Ascending aorta (tissue), 2 donors: ENCODE data around the gene EIPR1. TPM values are rescaled to one million over a fixed set of nuclear protein-coding genes. Genes with fewer than 3 reads are reported as not detected.

Experiments used
- DNase-seq, 2 donors: peaks; one replicate each; pipeline ENCODE4 v3.0.0-alpha.2; 2019; ENCODE audit warnings: low spot score in 2 of 2
- H3K27ac ChIP-seq, 2 donors: fragments of 200-600 bp; sonication (generic); one replicate each; pipeline ENCODE4 v1.5.1; 2016 to 2017; ENCODE audit warnings: mild to moderate bottlenecking in 1 of 2
- H3K27me3 ChIP-seq: fragments of 200-600 bp; sonication (generic); one replicate; pipeline ENCODE4 v1.5.1; 2017
- H3K36me3 ChIP-seq, 2 donors: fragments of 200-600 bp; sonication (generic); one replicate each; pipeline ENCODE4 v1.5.1; 2016
- H3K4me1 ChIP-seq, 2 donors: fragments of 200-600 bp; sonication (generic); one replicate each; pipeline ENCODE4 v1.5.1; 2016 to 2017; ENCODE audit warnings: mild to moderate bottlenecking in 1 of 2
- H3K4me3 ChIP-seq, 2 donors: fragments of 200-600 bp; sonication (generic); one replicate each; pipeline ENCODE4 v1.5.1; 2016 to 2017; ENCODE audit warnings: mild to moderate bottlenecking in 1 of 2
- H3K9me3 ChIP-seq, 2 donors: fragments of 200-600 bp; sonication (generic); one replicate each; pipeline ENCODE4 v1.5.1; 2016
- intact Hi-C: fragments of 100-400 bp; cut with DNase I; formaldehyde crosslinking; loops from one replicate; pipeline ENCODE4 v1.15.1; 2023
- total RNA-seq: library from RNA; depleted of rRNA; stranded (reverse); fragments of >200 nt; gene quantifications from one replicate; pipeline ENCODE4 v1.1.0, GENCODE V29; 2016
- TF ChIP-seq, protein P1 (sequence below), 3 experiments: fragments of 200-600 bp in 2 of 3; fragments of 450-650 bp in 1 of 3; sonication (generic) in 2 of 3; IDR thresholded peaks; one replicate each; pipeline ENCODE4 v1.5.1; 2016 to 2019; ENCODE audit warnings: antibody characterized with exemption in 3 of 3, mild to moderate bottlenecking in 1 of 3, moderate library complexity in 1 of 3

EIPR1 gene
- total RNA-seq, 1 donor from 2014 or later, result 14.5 TPM

DNA sequence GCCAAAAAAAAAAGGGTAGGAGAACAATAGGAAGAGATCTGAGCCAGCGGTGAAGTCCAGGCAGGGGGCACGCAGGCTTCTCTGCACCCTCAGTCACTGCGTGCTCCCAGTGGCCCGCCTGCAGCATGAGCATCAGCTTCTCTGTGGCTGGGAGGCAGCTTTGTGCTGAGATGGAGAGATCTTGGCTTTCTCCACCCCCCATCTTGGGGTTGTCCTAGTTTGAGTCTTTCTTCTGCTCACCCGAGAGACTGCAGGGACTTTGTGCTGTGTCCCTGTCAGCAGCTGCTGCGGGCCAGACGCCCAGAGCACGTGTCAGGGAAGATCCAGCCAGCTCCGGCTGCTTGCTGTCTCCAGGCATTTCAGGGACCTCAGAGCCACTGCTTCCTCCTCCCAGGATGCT lies 22.2 kb upstream of the EIPR1 start:
- Histone ChIP-seq H3K36me3 (peaks cover 22 to 55% of the 10 kb centered on the region in 2 donors), H3K27ac (no peak overlapping the region), H3K9me3 (peaks cover 3 to 24% of the 10 kb centered on the region in 2 donors), H3K27me3 (no peaks in the 10 kb centered on the region), H3K4me1 (no peaks in the 10 kb centered on the region), H3K4me3 (no peak overlapping the region)
- TF ChIP-seq, protein P1, sequence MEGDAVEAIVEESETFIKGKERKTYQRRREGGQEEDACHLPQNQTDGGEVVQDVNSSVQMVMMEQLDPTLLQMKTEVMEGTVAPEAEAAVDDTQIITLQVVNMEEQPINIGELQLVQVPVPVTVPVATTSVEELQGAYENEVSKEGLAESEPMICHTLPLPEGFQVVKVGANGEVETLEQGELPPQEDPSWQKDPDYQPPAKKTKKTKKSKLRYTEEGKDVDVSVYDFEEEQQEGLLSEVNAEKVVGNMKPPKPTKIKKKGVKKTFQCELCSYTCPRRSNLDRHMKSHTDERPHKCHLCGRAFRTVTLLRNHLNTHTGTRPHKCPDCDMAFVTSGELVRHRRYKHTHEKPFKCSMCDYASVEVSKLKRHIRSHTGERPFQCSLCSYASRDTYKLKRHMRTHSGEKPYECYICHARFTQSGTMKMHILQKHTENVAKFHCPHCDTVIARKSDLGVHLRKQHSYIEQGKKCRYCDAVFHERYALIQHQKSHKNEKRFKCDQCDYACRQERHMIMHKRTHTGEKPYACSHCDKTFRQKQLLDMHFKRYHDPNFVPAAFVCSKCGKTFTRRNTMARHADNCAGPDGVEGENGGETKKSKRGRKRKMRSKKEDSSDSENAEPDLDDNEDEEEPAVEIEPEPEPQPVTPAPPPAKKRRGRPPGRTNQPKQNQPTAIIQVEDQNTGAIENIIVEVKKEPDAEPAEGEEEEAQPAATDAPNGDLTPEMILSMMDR (IDR thresholded peaks at IDR 0.05), result no peak
- no peak for DNase-seq
- intact Hi-C loops, result no loop called here

GRCh38 chr2:3399381-3399780 lies 21.8 kb upstream of the EIPR1 start:
- Histone ChIP-seq H3K27ac (no peak overlapping the region), H3K4me3 (no peak overlapping the region), H3K9me3 (peaks cover 3 to 24% of the 10 kb centered on the region in 2 donors), H3K27me3 (no peaks in the 10 kb centered on the region), H3K36me3 (peaks cover 24 to 58% of the 10 kb centered on the region in 2 donors), H3K4me1 (no peaks in the 10 kb centered on the region)
- intact Hi-C loops, result no loop called here
- TF ChIP-seq, protein P1 (IDR thresholded peaks at IDR 0.05), result no peak
- DNase-seq, result no peak

GRCh38 chr2:3398857-3399256 lies 21.2 kb upstream of the EIPR1 start:
- no peaks in the 10 kb centered on the region for H3K4me1 ChIP-seq
- intact Hi-C loops, result no loop called here
- no peak overlapping the region for H3K4me3 ChIP-seq
- peaks cover 29 to 63% of the 10 kb centered on the region in 2 donors for H3K36me3 ChIP-seq
- TF ChIP-seq, protein P1 (IDR thresholded peaks at IDR 0.05), result no peak
- no peak for DNase-seq
- H3K9me3 ChIP-seq, result peaks cover 3 to 24% of the 10 kb centered on the region in 2 donors
- H3K27ac ChIP-seq, result no peak overlapping the region
- no peaks in the 10 kb centered on the region for H3K27me3 ChIP-seq

GRCh38 chr2:3396920-3397559 lies 19.4 kb upstream of the EIPR1 start:
- Histone ChIP-seq H3K4me1 (no peaks in the 10 kb centered on the region), H3K9me3 (peaks cover 3 to 24% of the 10 kb centered on the region in 2 donors), H3K27ac (no peak overlapping the region), H3K27me3 (no peaks in the 10 kb centered on the region), H3K36me3 (peaks cover 28 to 62% of the 10 kb centered on the region in 2 donors), H3K4me3 (no peak overlapping the region)
- TF ChIP-seq, protein P1 (IDR thresholded peaks at IDR 0.05), result no peak
- intact Hi-C loops, result no loop called here
- DNase-seq, result no peak

- H3K9me3 ChIP-seq, result peaks cover 3 to 18% of the 10 kb centered on the region in 2 donors
- no peaks in the 10 kb centered on the region for H3K27me3 ChIP-seq
- no peak overlapping the region for H3K4me3 ChIP-seq
- no peaks in the 10 kb centered on the region for H3K4me1 ChIP-seq
- intact Hi-C loops, result no loop called here
- peaks cover 59 to 68% of the 10 kb centered on the region in 2 donors for H3K36me3 ChIP-seq
- no peak overlapping the region for H3K27ac ChIP-seq
- no peak for DNase-seq
- TF ChIP-seq, protein P1 (IDR thresholded peaks at IDR 0.05), result no peak
Observed at GRCh38 chr2:3392216-3392615, 14.6 kb upstream of the EIPR1 start.
